GM21717 (cell line): Measurements from ENCODE around the gene ACACB.
"Not testable (repeated sequence)": the region's sequence is repeated elsewhere in the genome, so short reads cannot be mapped to it uniquely, and the experiment has no call there.

Experiments used
- ATAC-seq: cut with Tn5 transposase; IDR thresholded peaks from one replicate; pipeline ENCODE4 v1.9.1; 2021; ENCODE audit warnings: mild to moderate bottlenecking, moderate library complexity; ENCODE audit not compliant: unreplicated experiment

Gene ACACB

GRCh38 chr12:109170324-109170723, 53.9 kb downstream of the ACACB start:
- ATAC-seq = no peak

DNA sequence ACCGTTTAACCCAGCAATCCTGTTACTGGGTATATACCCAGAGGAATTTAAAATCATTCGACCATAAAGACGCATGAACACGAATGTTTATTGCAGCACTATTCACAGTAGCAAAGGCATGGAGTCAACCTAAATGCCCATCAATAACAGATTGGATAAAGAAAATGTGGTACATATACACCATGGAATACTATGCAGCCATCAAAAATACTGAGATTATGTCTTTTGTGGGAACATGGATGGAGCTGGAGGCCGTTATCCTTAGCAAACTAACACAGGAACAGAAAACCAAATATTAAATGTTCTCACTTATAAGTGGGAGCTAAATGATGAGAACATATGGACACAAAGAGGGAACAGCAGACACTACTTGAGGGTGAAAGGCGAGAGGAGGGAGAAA, 56.4 kb downstream of the ACACB start:
- not testable (repeated sequence) for ATAC-seq

DNA sequence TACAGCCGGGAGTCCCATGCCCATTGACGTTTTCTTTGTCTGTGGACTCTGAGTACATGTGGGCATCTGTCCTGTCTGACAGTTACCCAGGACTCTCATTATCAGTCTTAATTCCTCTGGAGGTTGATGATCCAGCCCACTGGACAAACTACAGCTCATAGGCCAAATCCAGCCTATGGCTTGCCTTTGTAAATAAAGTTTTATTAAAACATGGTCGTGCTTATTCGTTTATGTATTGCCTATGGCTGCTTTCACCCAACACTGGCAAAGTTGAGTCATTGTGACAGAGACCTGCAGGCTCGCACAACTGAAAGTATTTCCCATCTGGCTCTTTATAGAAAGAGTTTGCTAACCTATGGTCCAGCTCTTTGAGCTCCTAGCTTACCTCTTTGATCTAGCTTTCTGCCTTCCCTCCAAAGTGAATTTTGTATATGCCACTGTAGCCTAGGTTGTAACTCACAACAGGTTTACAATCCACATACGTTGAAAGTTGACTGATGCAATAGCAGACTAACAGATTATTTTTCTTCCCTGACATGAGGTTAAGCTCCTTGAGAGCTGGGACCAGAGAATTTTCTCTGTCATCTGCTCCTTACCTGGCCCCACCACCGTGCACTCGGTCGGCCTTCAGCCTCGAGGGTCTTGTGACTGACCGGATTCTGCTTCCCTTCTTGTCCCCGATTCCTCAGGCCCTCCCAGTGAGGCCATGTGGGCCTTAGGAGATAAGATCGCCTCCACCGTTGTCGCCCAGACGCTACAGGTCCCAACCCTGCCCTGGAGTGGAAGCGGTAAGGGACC, 57.3 kb downstream of the ACACB start:
- no peak for ATAC-seq

- ATAC-seq = no peak
Measured at GRCh38 chr12:109174468-109174867, 58.1 kb downstream of the ACACB start.

- ATAC-seq = no peak
Measured at GRCh38 chr12:109178532-109178931, 62.1 kb downstream of the ACACB start.

GRCh38 chr12:109179927-109180326, 63.5 kb downstream of the ACACB start:
- ATAC-seq = no peak

DNA sequence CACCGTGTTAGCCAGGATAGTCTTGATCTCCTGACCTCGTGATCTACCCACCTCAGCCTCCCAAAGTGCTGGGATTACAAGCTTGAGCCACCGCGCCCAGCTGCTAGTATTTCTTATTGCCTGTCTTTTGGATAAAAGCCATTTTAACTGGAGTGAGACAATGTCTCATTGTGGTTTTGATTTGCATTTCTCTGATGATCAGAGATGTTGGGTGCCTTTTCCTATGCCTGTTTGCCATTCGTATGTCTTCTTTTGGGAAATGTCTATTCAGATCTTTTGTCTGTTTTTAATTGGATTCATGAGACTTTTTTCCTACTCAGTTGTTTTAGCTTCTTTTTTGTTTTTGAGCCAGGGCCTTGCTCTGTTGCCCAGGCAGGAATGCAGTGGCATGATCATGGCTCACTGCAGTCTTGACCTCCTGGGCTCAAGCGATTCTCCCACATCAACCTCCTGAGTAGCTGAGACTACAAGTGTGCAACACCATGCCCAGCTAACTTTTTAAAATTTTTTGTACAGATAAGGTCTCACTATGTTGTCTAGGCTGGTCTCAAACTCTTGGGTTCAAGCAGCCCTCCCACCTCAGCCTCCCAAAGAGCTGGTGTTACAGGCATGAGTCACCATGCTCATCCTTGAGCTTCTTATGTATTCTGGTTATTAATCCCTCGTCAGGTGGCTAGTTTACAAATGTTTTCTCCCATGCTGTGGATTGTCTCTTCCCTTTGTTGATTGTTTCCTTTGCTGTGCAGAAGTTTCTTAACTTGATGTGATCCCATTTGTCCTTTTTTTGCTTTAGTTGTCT, 65.9 kb downstream of the ACACB start:
- ATAC-seq = no peak

GRCh38 chr12:109185441-109185840, 69.1 kb downstream of the ACACB start:
- ATAC-seq = no peak

GRCh38 chr12:109186993-109187653, 70.7 kb downstream of the ACACB start:
- no peak for ATAC-seq

GRCh38 chr12:109188108-109188712, 71.8 kb downstream of the ACACB start:
- ATAC-seq = no peak

DNA sequence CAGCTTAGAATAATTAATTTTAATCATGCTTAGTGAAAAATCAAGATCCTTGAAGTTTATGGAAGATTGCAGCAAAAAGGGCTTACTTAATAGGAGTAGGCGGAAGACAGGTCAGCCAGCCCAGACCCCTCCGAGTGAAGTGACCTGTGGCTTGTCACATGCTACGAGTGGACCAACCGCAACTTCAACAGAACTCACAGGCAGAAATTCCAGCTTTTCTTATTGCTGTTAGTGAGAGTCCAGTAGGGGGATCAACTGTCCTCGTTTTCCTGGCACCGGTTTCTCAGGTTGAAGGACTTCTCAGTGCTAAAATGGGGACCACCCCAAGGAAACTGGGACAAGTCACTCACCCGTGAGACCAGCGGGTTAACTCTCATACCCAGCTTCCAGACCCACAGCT, 72.9 kb downstream of the ACACB start:
- ATAC-seq = no peak

GRCh38 chr12:109191621-109192250, 75.3 kb downstream of the ACACB start:
- ATAC-seq = no peak

- ATAC-seq = no peak
Measured at GRCh38 chr12:109192358-109192757, 76.0 kb downstream of the ACACB start.

DNA sequence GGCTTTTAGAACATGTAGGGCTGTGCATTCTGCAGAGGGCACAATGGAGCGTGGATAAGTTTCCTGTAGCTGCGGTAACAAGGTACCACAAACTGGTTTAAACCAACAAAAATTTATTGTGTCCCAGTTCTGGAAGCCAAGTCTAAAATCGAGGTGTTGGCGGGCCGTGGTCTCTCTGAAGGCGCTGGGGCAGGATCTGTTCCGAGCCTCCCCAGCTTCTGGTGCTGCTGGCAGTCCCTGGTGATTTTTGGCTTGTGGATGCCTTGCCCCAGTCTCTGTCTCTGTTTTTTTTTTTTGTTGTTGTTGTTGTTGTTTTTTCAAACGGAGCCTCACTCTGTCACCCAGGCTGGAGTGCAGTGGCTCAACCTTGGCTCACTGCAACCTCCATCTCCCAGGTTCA, 77.5 kb downstream of the ACACB start:
- ATAC-seq = no peak

- no peak for ATAC-seq
Measured at GRCh38 chr12:109196332-109196731, 79.9 kb downstream of the ACACB start.

DNA sequence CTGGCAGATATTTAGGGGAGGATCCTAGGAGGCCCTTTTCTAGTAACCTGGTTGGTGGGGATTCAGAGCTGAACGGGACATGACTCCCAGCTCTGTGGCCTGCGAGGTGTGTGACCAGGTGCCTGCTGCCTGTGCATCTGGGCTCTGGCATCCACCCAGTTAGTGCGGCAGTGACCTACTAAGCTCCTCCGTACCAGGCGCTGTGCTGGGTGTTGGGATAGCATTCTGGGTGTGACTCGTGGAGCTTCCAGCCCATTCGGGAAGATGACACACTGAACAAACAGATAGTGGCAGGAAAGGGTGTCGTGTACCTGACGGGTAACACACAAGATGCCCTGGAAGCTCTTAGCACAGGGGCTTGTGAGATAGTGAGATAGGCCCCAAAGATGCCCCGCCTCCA, 80.9 kb downstream of the ACACB start:
- ATAC-seq = no peak

- no peak for ATAC-seq
Measured at GRCh38 chr12:109199324-109199723, 82.9 kb downstream of the ACACB start.

- no peak for ATAC-seq
Measured at GRCh38 chr12:109200825-109201495, 84.6 kb downstream of the ACACB start.

- no peak for ATAC-seq
Measured at GRCh38 chr12:109201496-109201885, 85.1 kb downstream of the ACACB start.

DNA sequence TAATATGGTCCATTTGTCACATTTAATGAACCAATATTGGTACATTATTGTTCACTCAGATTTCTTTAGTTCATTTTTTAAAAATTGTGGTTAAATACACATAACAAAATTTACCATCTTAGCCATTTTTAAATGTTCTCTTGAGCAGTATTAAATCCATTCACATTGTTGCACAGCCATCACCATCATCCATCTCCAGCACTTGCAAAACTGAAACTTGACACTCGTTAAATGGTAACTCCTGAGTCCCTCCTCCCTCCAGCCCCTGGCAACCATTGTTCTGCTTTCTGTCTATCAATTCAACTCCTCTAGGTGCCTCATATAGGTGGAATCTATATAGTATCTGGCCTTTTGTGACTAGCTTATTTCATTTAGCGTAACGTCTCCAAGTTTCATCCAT, 86.4 kb downstream of the ACACB start:
- ATAC-seq = no peak
